Transverse colon (tissue), 4 donors: ENCODE data around the gene CCDC34.

Source experiments
- CTCF ChIP-seq, 5 experiments: fragments of 200-600 bp in 3 of 5; fragments of 450-650 bp in 2 of 5; sonication (generic) in 3 of 5; IDR thresholded peaks; 1 replicate in 2 of 5; 2 replicates in 3 of 5; pipeline ENCODE4 v1.5.1; 2016 to 2017; ENCODE audit warnings: antibody characterized with exemption in 5 of 5, inconsistent platforms in 3 of 5, mild to moderate bottlenecking in 2 of 5, moderate library complexity in 1 of 5
- EP300 ChIP-seq: sonication (generic); formaldehyde crosslinking; IDR thresholded peaks from one replicate; pipeline ENCODE4 v1.6.1; 2017; ENCODE audit warnings: antibody characterized with exemption, low read depth
- POLR2A ChIP-seq: fragments of 450-650 bp; IDR thresholded peaks from one replicate; pipeline ENCODE4 v1.6.1; 2016; ENCODE audit warnings: antibody characterized with exemption, mild to moderate bottlenecking, moderate library complexity
- POLR2AphosphoS5 ChIP-seq, 3 donors: sonication (generic); formaldehyde crosslinking; IDR thresholded peaks; one replicate each; pipeline ENCODE4 v1.6.1; 2016; ENCODE audit warnings: antibody characterized with exemption in 3 of 3

DNA sequence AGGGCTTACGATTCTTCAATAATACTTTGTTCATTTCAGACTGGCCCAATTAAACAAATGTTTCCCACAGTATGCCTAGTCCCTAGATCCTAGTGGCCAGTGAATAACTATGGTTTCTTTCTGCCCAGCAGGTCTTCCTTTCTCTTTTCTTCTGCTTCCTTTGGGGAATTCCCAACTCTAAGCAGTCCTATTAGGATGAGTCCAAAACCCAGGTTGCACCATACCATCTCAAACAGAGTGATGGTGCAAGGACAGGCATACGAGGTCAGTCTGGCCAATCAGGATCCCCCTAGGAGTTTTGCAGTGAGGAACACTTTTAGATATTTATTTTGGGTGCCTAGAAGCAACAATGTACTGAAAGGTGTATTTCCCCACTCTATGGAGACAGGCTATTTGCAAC is 41.4 kb upstream of the CCDC34 start:
- TF ChIP-seq CTCF (IDR thresholded peaks at IDR 0.05) (no peak), POLR2A (no peak), EP300 (no peak), POLR2AphosphoS5 (IDR thresholded peaks at IDR 0.05) (no peak)
